ENCODE data around the gene AK3.
A peak's percentile ranks its signal among the peaks of the same experiment; 100 is the strongest.

Gene AK3

DNA sequence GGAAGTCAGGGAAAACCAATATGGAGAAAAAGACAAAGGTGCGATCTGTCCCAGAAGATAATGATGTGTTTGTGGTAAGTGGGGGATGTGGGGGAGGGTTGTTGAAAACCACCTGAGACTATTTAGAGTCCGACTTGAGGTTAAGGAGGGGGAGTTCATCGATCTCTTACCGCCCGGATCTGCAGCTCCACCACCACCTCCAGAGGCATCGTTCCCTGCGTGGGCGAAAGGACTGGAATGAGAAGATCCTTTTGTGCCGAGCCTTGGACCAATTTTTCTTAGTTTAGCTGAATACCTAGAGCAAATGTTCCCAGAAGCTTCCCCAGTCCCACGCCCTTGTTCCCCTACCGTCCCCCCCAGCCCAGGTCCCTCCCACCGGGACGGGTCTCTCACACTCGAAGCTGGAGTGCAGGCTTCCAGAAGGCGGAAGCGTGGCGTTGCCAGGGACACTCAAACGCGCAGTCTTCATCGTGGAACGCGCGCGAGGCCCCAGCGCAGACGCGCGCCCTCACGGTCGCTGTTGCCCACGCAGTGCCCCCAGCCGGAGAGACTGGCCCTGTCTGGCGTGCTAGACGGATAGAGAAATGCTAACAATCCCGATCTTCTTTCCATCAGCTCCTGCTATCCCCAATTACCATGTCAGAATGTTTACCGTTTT lies 74.8 kb downstream of the AK3 start, which contains the start of gene SPATA6L:
Gene SPATA6L (minus strand): TSS at position 439 of the 658 bp plus-strand sequence. CDS start 230 bp downstream, at position 209.
- no peak within 1 kb of the TSS for H3K27ac ChIP-seq (ENCODE audit: low read length)
- H3K4me2 ChIP-seq (ENCODE audit: low read length), result no peak within 1 kb of the TSS

DNA sequence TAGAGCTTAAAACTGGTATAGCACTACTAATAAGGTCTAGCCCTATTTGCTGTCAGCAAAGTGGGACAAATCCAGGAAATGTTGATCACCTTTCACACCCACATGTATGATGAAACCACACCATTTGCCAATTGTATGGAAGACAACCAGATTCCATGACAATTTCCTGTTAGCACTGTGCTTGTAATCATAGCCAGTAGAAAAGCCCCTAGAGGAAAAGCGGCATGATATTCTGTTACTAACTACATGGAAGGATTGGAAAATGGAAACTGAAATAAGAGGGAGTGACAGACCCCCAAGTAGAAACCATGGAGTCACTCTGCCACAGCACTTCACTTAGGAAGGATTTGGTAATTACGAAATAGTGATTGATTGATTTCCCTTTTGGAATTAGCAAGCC lies 75.6 kb downstream of the AK3 start:
- H4K20me1 ChIP-seq (ENCODE audit: insufficient read depth, low read length), result no peaks in the 10 kb centered on the region
- TF ChIP-seq EZH2phosphoT487 (IDR thresholded peaks at IDR 0.05; ENCODE audit: low read depth), result no peak
- TF ChIP-seq, protein P1, sequence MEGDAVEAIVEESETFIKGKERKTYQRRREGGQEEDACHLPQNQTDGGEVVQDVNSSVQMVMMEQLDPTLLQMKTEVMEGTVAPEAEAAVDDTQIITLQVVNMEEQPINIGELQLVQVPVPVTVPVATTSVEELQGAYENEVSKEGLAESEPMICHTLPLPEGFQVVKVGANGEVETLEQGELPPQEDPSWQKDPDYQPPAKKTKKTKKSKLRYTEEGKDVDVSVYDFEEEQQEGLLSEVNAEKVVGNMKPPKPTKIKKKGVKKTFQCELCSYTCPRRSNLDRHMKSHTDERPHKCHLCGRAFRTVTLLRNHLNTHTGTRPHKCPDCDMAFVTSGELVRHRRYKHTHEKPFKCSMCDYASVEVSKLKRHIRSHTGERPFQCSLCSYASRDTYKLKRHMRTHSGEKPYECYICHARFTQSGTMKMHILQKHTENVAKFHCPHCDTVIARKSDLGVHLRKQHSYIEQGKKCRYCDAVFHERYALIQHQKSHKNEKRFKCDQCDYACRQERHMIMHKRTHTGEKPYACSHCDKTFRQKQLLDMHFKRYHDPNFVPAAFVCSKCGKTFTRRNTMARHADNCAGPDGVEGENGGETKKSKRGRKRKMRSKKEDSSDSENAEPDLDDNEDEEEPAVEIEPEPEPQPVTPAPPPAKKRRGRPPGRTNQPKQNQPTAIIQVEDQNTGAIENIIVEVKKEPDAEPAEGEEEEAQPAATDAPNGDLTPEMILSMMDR (IDR thresholded peaks at IDR 0.05; ENCODE audit: low read depth, low read length), result no peak
- H3K4me3 ChIP-seq (ENCODE audit: low read length), result no peak overlapping the region
- H3K4me1 ChIP-seq (ENCODE audit: low read length), result peaks cover 12% of the 10 kb centered on the region
- no peaks in the 10 kb centered on the region for H3K27me3 ChIP-seq (ENCODE audit: low read depth, low read length)
- peaks cover 6% of the 10 kb centered on the region; the same call in 1 of the 2 replicates for H3K79me2 ChIP-seq (ENCODE audit: low read length)
- no peaks in the 10 kb centered on the region for H3K36me3 ChIP-seq (replicated peaks; ENCODE audit: low read depth, low read length)
- no peak overlapping the region for H2AFZ ChIP-seq (ENCODE audit: low read depth, low read length)
- no peaks in the 10 kb centered on the region for H3K9me3 ChIP-seq (ENCODE audit: insufficient read depth, low read length)
- H3K27ac ChIP-seq (ENCODE audit: low read length), result no peak overlapping the region
- no peak overlapping the region for H3K4me2 ChIP-seq (ENCODE audit: low read length)
- H3K9ac ChIP-seq (ENCODE audit: low read length), result no peak overlapping the region

More for the DNA sequence above, 74.8 kb downstream of the AK3 start, which contains the start of gene SPATA6L:
- peaks cover 6% of the 10 kb centered on the region; the same call in 1 of the 2 replicates for H3K79me2 ChIP-seq (ENCODE audit: low read length)
- no peaks in the 10 kb centered on the region for H3K9me3 ChIP-seq (ENCODE audit: insufficient read depth, low read length)
- no peak within 1 kb of the TSS for H3K4me3 ChIP-seq (ENCODE audit: low read length)
- H2AFZ ChIP-seq (ENCODE audit: low read depth, low read length), result no peak within 1 kb of the TSS
- H3K36me3 ChIP-seq (replicated peaks; ENCODE audit: low read depth, low read length), result no peaks in the 10 kb centered on the region
- H3K27me3 ChIP-seq (ENCODE audit: low read depth, low read length), result no peaks in the 10 kb centered on the region
- H3K9ac ChIP-seq (ENCODE audit: low read length), result no peak within 1 kb of the TSS
- peaks cover 12% of the 10 kb centered on the region for H3K4me1 ChIP-seq (ENCODE audit: low read length)
- TF ChIP-seq EZH2phosphoT487 (IDR thresholded peaks at IDR 0.05; ENCODE audit: low read depth), result no peak
- TF ChIP-seq, protein P1 (IDR thresholded peaks at IDR 0.05; ENCODE audit: low read depth, low read length), result no peak
- H4K20me1 ChIP-seq (ENCODE audit: insufficient read depth, low read length), result no peaks in the 10 kb centered on the region

GRCh38 chr9:4663956-4664355 lies 77.0 kb downstream of the AK3 start:
- H3K27me3 ChIP-seq (ENCODE audit: low read depth, low read length), result no peaks in the 10 kb centered on the region
- H3K27ac ChIP-seq (ENCODE audit: low read length), result no peak overlapping the region
- no peak overlapping the region for H3K4me3 ChIP-seq (ENCODE audit: low read length)
- TF ChIP-seq, protein P1 (IDR thresholded peaks at IDR 0.05; ENCODE audit: low read depth, low read length), result no peak
- no peak for TF ChIP-seq EZH2phosphoT487 (IDR thresholded peaks at IDR 0.05; ENCODE audit: low read depth)
- H3K36me3 ChIP-seq (replicated peaks; ENCODE audit: low read depth, low read length), result no peaks in the 10 kb centered on the region
- no peak overlapping the region for H3K9ac ChIP-seq (ENCODE audit: low read length)
- H3K4me1 ChIP-seq (ENCODE audit: low read length), result peaks cover 12% of the 10 kb centered on the region
- no peaks in the 10 kb centered on the region for H3K9me3 ChIP-seq (ENCODE audit: insufficient read depth, low read length)
- no peaks in the 10 kb centered on the region for H4K20me1 ChIP-seq (ENCODE audit: insufficient read depth, low read length)
- peaks cover 6% of the 10 kb centered on the region; the same call in 1 of the 2 replicates for H3K79me2 ChIP-seq (ENCODE audit: low read length)
- H3K4me2 ChIP-seq (ENCODE audit: low read length), result no peak overlapping the region
- H2AFZ ChIP-seq (ENCODE audit: low read depth, low read length), result no peak overlapping the region

DNA sequence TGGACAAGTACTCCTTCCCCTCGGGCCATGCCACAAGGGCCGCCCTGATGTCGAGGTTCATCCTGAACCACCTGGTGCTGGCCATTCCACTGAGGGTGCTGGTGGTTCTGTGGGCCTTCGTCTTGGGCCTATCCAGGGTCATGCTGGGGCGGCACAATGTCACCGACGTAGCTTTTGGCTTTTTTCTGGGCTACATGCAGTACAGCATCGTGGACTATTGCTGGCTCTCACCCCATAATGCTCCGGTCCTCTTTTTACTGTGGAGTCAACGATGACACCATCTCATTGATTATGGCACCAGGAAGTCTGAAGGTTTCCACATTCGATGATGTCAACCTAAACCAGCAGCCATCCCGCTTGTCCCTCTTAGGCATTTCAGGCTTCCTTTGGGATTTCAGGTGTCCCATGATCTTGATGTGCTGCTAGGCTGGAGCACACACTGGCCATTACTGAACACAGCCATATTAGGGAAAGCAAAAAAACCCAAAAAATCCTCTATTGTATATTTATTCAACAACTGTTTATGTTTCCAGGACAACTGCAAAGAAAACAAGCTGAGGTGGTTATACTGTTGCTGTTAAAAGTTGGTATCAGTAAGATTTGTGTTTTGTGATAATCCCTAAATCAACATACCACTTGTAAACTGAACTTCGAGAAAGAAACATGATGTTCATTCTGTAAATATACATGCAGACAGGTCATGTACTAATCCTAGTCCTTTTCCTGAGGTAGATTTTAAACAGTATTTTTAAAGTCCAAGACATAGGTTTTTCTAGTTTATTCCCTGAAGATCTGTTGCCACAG lies 77.8 kb downstream of the AK3 start:
- H3K9ac ChIP-seq (ENCODE audit: low read length), result peak overlapping the region; percentile 90; the same call in 1 of the 2 replicates
- H4K20me1 ChIP-seq (ENCODE audit: insufficient read depth, low read length), result no peaks in the 10 kb centered on the region
- no peaks in the 10 kb centered on the region for H3K9me3 ChIP-seq (ENCODE audit: insufficient read depth, low read length)
- no peak for TF ChIP-seq EZH2phosphoT487 (IDR thresholded peaks at IDR 0.05; ENCODE audit: low read depth)
- TF ChIP-seq, protein P1 (IDR thresholded peaks at IDR 0.05; ENCODE audit: low read depth, low read length), result no peak
- peaks cover 6% of the 10 kb centered on the region; the same call in 1 of the 2 replicates for H3K79me2 ChIP-seq (ENCODE audit: low read length)
- peak overlapping the region; percentile 94 for H3K4me2 ChIP-seq (ENCODE audit: low read length)
- H3K36me3 ChIP-seq (replicated peaks; ENCODE audit: low read depth, low read length), result no peaks in the 10 kb centered on the region
- H2AFZ ChIP-seq (ENCODE audit: low read depth, low read length), result no peak overlapping the region
- peak overlapping the region; percentile 96 for H3K4me3 ChIP-seq (ENCODE audit: low read length)
- H3K27ac ChIP-seq (ENCODE audit: low read length), result no peak overlapping the region
- no peaks in the 10 kb centered on the region for H3K27me3 ChIP-seq (ENCODE audit: low read depth, low read length)
- peaks cover 12% of the 10 kb centered on the region for H3K4me1 ChIP-seq (ENCODE audit: low read length)
